K562 (cell line): ENCODE data around the gene SVBP. TPM values are rescaled to one million over a fixed set of nuclear protein-coding genes. Genes with fewer than 3 reads are reported as not detected.

Experiments used
- BDP1 ChIP-seq: IDR thresholded peaks from 3 replicates; pipeline ENCODE4 v1.6.1; 2011; ENCODE audit not compliant: insufficient read length, insufficient read depth
- CREBBP ChIP-seq: IDR thresholded peaks from one replicate; pipeline ENCODE4 v1.6.1; 2012; ENCODE audit warnings: low read depth, mild to moderate bottlenecking, control low read depth, inconsistent platforms, low read length
- CXXC5 ChIP-seq: fragments of 250-450 bp; sonication (Bioruptor Pico); IDR thresholded peaks from 2 replicates; pipeline ENCODE4 v1.8.0; 2022; ENCODE audit warnings: inconsistent platforms, mild to moderate bottlenecking, moderate library complexity
- HDAC1 ChIP-seq, 2 experiments: fragments of 450-650 bp; IDR thresholded peaks; 2 replicates each; pipeline ENCODE4 v1.6.1; 2016 to 2017; ENCODE audit warnings: inconsistent platforms in 1 of 2, mild to moderate bottlenecking in 1 of 2, moderate library complexity in 1 of 2
- HMG20B ChIP-seq: fragments of 250-450 bp; sonication (Bioruptor Pico); IDR thresholded peaks from 2 replicates; pipeline ENCODE4 v1.5.0; 2021; ENCODE audit warnings: mild to moderate bottlenecking
- HOXB6 ChIP-seq: fragments of 250-450 bp; sonication (Bioruptor Pico); IDR thresholded peaks from 2 replicates; pipeline ENCODE4 v1.5.1; 2022; ENCODE audit warnings: mild to moderate bottlenecking, borderline replicate concordance
- IFI16 ChIP-seq: fragments of 250-450 bp; sonication (Bioruptor Pico); IDR thresholded peaks from 2 replicates; pipeline ENCODE4 v2.1.2; 2022; ENCODE audit warnings: mild to moderate bottlenecking, inconsistent platforms
- IRF2 ChIP-seq: sonication (generic); formaldehyde crosslinking; IDR thresholded peaks from 2 replicates; pipeline ENCODE4 v1.8.1; 2022; ENCODE audit warnings: mild to moderate bottlenecking, missing genetic modification reagents
- KHSRP ChIP-seq: fragments of 450-650 bp; IDR thresholded peaks from 2 replicates; pipeline ENCODE4 v1.6.1; 2017
- MAFF ChIP-seq: IDR thresholded peaks from 2 replicates; pipeline ENCODE4 v1.6.1; 2012; ENCODE audit warnings: low read length, improper control_type of control experiment
- MEF2D ChIP-seq: conservative IDR thresholded peaks from 2 replicates; pipeline ENCODE4 v1.6.1; 2016; ENCODE audit warnings: low read depth, missing genetic modification characterization, missing compliant biosample characterization
- NFRKB ChIP-seq: fragments of 450-650 bp; IDR thresholded peaks from 2 replicates; pipeline ENCODE4 v1.6.1; 2016; ENCODE audit warnings: low read depth
- POLR3G ChIP-seq: IDR thresholded peaks from 2 replicates; pipeline ENCODE4 v1.6.1; 2011; ENCODE audit not compliant: insufficient read length, insufficient replicate concordance; ENCODE audit errors: extremely low read depth
- ZFP1 ChIP-seq: fragments of 450-650 bp; formaldehyde crosslinking; IDR thresholded peaks from 2 replicates; pipeline ENCODE4 v1.4.0; 2020; ENCODE audit warnings: mild to moderate bottlenecking, mixed read lengths
- polyA plus RNA-seq, 8 experiments: library from polyadenylated mRNA; depleted of rRNA in 4 of 8; stranded (reverse) in 5 of 8; unstranded in 3 of 8; fragments of >200 nt; fragmentation: Nextera tagmentation in 2 of 8; fragmentation: Illumina TruSeq in 1 of 8; extraction: Ambion mirVana in 2 of 8; extraction: Trizol in 1 of 8; gene quantifications; 2 replicates each; pipeline versions ENCODE4 v1.2.1 to v1.2.3, GENCODE V29; 2011 to 2014; ENCODE audit warnings: inconsistent platforms in 1 of 8, missing spikeins in 1 of 8
- total RNA-seq, 7 experiments: library from RNA; depleted of rRNA in 6 of 7; stranded (reverse); fragments of >200 nt in 6 of 7; fragmentation: Illumina TruSeq in 2 of 7; extraction: Trizol in 2 of 7; gene quantifications; 2 replicates each; pipeline versions ENCODE4 v1.2.1 to v1.2.3, GENCODE V29; 2011 to 2021; ENCODE audit warnings: low replicate concordance in 1 of 7
- TF ChIP-seq, protein P1 (sequence below), 2 experiments: fragments of 450-650 bp; conservative IDR thresholded peaks; 2 replicates each; pipeline ENCODE4 v1.6.1; 2017; ENCODE audit warnings: mild to moderate bottlenecking in 2 of 2, moderate library complexity in 2 of 2
- TF ChIP-seq, protein P2 (sequence below): fragments of 250-450 bp; sonication (Bioruptor Pico); IDR thresholded peaks from 2 replicates; pipeline ENCODE4 v1.4.0; 2020; ENCODE audit warnings: borderline replicate concordance
- TF ChIP-seq, protein P3 (sequence below): fragments of 450-650 bp; IDR thresholded peaks from 2 replicates; pipeline ENCODE4 v1.6.1; 2017; ENCODE audit warnings: antibody characterized with exemption
- TF ChIP-seq, protein P4 (sequence below): fragments of 450-650 bp; conservative IDR thresholded peaks from 2 replicates; pipeline ENCODE4 v1.6.1; 2016; ENCODE audit warnings: missing genetic modification characterization, low read depth, mild to moderate bottlenecking, missing compliant biosample characterization, moderate library complexity
- TF ChIP-seq, protein P5 (sequence below): fragments of 450-650 bp; conservative IDR thresholded peaks from 2 replicates; pipeline ENCODE4 v1.6.1; 2016; ENCODE audit warnings: missing genetic modification characterization, low read depth, mild to moderate bottlenecking, control low read depth, missing compliant biosample characterization
- TF ChIP-seq, protein P6 (sequence below): sonication (generic); formaldehyde crosslinking; IDR thresholded peaks from 2 replicates; pipeline ENCODE4 v1.8.0; 2022; ENCODE audit warnings: missing genetic modification reagents, mild to moderate bottlenecking, moderate library complexity, borderline replicate concordance

SVBP gene
- total and polyA plus RNA-seq, 9 of the 15 experiments (the other 6 are each of a cell fraction or from before 2014, with no cell fraction given), result 31.7 to 49.7 (median 40.0) TPM

DNA sequence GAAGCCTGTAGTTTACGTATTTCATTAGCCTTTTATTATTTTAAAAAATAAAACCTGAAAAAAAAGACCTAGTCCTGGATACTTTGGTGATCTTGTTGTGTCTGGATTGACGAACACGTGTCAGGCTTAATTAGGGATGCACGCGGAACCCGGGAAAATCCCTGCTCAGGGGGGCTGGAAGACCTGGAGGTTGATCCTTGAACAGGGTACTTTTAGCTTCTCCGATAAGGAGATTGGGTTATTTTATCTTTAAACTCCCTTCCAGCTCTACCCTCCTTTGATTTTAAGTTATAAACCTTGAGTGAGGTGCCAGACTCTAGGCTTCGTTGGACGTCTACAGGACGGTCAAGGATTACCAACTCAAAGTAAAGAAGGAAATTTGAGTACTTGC is 28.7 kb upstream of the SVBP start (continued):
- TF ChIP-seq, protein P1, sequence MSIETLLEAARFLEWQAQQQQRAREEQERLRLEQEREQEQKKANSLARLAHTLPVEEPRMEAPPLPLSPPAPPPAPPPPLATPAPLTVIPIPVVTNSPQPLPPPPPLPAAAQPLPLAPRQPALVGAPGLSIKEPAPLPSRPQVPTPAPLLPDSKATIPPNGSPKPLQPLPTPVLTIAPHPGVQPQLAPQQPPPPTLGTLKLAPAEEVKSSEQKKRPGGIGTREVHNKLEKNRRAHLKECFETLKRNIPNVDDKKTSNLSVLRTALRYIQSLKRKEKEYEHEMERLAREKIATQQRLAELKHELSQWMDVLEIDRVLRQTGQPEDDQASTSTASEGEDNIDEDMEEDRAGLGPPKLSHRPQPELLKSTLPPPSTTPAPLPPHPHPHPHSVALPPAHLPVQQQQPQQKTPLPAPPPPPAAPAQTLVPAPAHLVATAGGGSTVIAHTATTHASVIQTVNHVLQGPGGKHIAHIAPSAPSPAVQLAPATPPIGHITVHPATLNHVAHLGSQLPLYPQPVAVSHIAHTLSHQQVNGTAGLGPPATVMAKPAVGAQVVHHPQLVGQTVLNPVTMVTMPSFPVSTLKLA (conservative IDR thresholded peaks at IDR 0.05), result peak; percentile 62 to 70
- TF ChIP-seq, protein P2, sequence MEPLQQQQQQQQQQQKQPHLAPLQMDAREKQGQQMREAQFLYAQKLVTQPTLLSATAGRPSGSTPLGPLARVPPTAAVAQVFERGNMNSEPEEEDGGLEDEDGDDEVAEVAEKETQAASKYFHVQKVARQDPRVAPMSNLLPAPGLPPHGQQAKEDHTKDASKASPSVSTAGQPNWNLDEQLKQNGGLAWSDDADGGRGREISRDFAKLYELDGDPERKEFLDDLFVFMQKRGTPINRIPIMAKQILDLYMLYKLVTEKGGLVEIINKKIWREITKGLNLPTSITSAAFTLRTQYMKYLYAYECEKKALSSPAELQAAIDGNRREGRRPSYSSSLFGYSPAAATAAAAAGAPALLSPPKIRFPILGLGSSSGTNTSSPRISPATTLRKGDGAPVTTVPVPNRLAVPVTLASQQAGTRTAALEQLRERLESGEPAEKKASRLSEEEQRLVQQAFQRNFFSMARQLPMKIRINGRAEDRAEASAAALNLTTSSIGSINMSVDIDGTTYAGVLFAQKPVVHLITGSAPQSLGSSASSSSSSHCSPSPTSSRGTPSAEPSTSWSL, result 0 out of 2 replicates have a peak, but pooled peaks have one; percentile 11
- no peak for TF ChIP-seq KHSRP
- peak; percentile 59; the same call in 1 of the 2 replicates for TF ChIP-seq HOXB6
- TF ChIP-seq MEF2D (tag), result no peak
- TF ChIP-seq, protein P3, sequence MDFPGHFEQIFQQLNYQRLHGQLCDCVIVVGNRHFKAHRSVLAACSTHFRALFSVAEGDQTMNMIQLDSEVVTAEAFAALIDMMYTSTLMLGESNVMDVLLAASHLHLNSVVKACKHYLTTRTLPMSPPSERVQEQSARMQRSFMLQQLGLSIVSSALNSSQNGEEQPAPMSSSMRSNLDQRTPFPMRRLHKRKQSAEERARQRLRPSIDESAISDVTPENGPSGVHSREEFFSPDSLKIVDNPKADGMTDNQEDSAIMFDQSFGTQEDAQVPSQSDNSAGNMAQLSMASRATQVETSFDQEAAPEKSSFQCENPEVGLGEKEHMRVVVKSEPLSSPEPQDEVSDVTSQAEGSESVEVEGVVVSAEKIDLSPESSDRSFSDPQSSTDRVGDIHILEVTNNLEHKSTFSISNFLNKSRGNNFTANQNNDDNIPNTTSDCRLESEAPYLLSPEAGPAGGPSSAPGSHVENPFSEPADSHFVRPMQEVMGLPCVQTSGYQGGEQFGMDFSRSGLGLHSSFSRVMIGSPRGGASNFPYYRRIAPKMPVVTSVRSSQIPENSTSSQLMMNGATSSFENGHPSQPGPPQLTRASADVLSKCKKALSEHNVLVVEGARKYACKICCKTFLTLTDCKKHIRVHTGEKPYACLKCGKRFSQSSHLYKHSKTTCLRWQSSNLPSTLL, result no peak
- TF ChIP-seq, protein P4, sequence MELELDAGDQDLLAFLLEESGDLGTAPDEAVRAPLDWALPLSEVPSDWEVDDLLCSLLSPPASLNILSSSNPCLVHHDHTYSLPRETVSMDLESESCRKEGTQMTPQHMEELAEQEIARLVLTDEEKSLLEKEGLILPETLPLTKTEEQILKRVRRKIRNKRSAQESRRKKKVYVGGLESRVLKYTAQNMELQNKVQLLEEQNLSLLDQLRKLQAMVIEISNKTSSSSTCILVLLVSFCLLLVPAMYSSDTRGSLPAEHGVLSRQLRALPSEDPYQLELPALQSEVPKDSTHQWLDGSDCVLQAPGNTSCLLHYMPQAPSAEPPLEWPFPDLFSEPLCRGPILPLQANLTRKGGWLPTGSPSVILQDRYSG (tag), result 0 out of 2 replicates have a peak, but pooled peaks have one; percentile 13
- TF ChIP-seq IFI16 (CRISPR knock-in tag), result peak; percentile 56; the same call in 1 of the 2 replicates
- TF ChIP-seq NFRKB, result no peak
- peak; percentile 7 for TF ChIP-seq BDP1
- no peak for TF ChIP-seq IRF2 (CRISPR knock-in tag)
- TF ChIP-seq CXXC5, result no peak
- peak in 1 of 2 experiments; percentile 13; a peak in 1 of 4 replicates for TF ChIP-seq HDAC1 (IDR thresholded peaks at IDR 0.05)
- TF ChIP-seq, protein P5, sequence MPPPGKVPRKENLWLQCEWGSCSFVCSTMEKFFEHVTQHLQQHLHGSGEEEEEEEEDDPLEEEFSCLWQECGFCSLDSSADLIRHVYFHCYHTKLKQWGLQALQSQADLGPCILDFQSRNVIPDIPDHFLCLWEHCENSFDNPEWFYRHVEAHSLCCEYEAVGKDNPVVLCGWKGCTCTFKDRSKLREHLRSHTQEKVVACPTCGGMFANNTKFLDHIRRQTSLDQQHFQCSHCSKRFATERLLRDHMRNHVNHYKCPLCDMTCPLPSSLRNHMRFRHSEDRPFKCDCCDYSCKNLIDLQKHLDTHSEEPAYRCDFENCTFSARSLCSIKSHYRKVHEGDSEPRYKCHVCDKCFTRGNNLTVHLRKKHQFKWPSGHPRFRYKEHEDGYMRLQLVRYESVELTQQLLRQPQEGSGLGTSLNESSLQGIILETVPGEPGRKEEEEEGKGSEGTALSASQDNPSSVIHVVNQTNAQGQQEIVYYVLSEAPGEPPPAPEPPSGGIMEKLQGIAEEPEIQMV, result no peak
- TF ChIP-seq CREBBP, result no peak
- TF ChIP-seq ZFP1 (CRISPR knock-in tag), result 0 out of 2 replicates have a peak, but pooled peaks have one; percentile 6
- TF ChIP-seq, protein P6, sequence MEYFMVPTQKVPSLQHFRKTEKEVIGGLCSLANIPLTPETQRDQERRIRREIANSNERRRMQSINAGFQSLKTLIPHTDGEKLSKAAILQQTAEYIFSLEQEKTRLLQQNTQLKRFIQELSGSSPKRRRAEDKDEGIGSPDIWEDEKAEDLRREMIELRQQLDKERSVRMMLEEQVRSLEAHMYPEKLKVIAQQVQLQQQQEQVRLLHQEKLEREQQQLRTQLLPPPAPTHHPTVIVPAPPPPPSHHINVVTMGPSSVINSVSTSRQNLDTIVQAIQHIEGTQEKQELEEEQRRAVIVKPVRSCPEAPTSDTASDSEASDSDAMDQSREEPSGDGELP (CRISPR knock-in tag), result no peak
- TF ChIP-seq HMG20B, result no peak
- TF ChIP-seq POLR3G, result no peak
- TF ChIP-seq MAFF, result 0 out of 2 replicates have a peak, but pooled peaks have one; percentile 9
